AG09309 (cell line): ENCODE results near the gene RPL31.

Source experiments
- DNase-seq: peaks from one replicate; pipeline ENCODE4 v3.0.0-alpha.2; 2010; ENCODE audit warnings: low read depth
- H3K4me3 ChIP-seq: 2 replicates; pipeline ENCODE4 v1.5.1; 2011; ENCODE audit warnings: mild to moderate bottlenecking, low read depth, low read length, moderate library complexity; ENCODE audit not compliant: control insufficient read depth
- CTCF ChIP-seq: IDR thresholded peaks from 2 replicates; pipeline ENCODE4 v1.5.1; 2011; ENCODE audit warnings: mild to moderate bottlenecking, low read depth, low read length, inconsistent platforms; ENCODE audit not compliant: insufficient read depth, control insufficient read depth; ENCODE audit errors: missing control alignments

The RPL31 gene

GRCh38 chr2:100998235-100998573 is 3.9 kb upstream of the RPL31 start:
- no peak for DNase-seq
- no peak overlapping the region for H3K4me3 ChIP-seq
- no peak for TF ChIP-seq CTCF

DNA sequence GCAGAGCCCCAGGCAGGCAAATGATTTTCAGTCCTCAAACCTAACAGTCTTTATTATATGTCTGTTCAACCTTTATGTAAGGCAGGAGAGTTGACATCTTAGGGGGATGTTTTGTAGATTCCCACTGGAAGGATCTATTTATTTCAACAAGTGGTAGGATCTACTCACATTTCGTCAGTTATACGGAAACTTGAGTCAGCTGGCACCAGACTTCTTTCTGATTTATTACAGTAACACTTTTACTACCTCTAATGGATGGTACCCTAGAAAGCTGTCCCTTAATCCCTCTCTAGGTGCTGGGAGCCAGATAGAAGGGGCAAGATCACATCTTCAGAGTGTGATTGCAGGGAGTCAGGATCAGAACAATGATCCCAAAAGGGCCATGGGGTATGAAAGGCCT is 2.1 kb upstream of the RPL31 start:
- TF ChIP-seq CTCF = no peak
- no peak overlapping the region for H3K4me3 ChIP-seq
- DNase-seq = no peak

DNA sequence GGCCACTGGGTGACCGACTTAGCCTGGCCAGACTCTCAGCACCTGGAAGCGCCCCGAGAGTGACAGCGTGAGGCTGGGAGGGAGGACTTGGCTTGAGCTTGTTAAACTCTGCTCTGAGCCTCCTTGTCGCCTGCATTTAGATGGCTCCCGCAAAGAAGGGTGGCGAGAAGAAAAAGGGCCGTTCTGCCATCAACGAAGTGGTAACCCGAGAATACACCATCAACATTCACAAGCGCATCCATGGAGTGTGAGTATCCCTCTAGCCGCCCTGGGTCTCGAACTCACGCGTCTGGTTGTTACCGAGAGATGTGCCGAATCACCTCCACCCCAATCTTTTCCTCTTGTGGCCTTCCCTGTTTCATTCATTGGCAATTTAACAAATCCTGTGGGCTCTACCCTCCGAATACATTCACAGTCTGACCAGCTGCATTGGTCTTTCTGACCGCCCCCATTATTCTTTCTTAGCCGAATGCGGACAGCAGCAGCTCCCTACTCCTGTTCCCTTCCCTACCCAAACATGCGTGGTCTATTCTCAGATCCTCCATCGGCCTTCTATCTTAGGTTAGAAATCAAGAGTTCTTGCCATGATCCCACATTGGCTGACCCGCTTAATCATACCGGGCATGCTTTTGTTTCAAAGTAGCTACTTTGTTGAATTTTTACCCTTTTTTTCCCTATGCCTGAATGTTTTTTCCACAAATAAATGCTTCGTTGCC is 631 bp downstream of the RPL31 start:
- no peak for TF ChIP-seq CTCF
- no peak for DNase-seq

GRCh38 chr2:101003278-101003775 is 1.2 kb downstream of the RPL31 start:
- no peak for TF ChIP-seq CTCF
- DNase-seq = no peak
- H3K4me3 ChIP-seq = peak overlapping the region; percentile 99

More for the DNA sequence above, 631 bp downstream of the RPL31 start:
- H3K4me3 ChIP-seq = peak overlapping the region; percentile 99

- DNase-seq = no peak
- H3K4me3 ChIP-seq = peak overlapping the region; percentile 8
Measured at GRCh38 chr2:101004620-101005325, 2.7 kb downstream of the RPL31 start.

More at GRCh38 chr2:101004620-101005325, 2.7 kb downstream of the RPL31 start:
- TF ChIP-seq CTCF = no peak
